Activated CD8-positive, alpha-beta T cell treated with anti-CD3 and anti-CD28 coated beads, Interleukin-2, amount 10 ng/mL, durations not matched to agents 7 days and 5 days (primary cell): ENCODE data around the gene GET3. TPM values are rescaled to one million over a fixed set of nuclear protein-coding genes. Genes with fewer than 3 reads are reported as not detected.
"Not testable (repeated sequence)": the region's sequence is repeated elsewhere in the genome, so short reads cannot be mapped to it uniquely, and the experiment has no call there.

ENCODE experiments used
- ATAC-seq: fragments of 150-1000 bp; cut with Tn5 transposase; one replicate; pipeline ENCODE4 v1.10.0; 2021; ENCODE audit warnings: moderate library complexity
- CTCF ChIA-PET: fragments of 350-600 bp; sonication (Branson Sonifier 250); formaldehyde crosslinking; loops from one replicate; lab custom pipeline; 2021; ENCODE audit warnings: antibody characterized with exemption; lab: Charles Lee
- POLR2A ChIA-PET: fragments of 350-600 bp; sonication (Branson Sonifier 250); formaldehyde crosslinking; loops from one replicate; lab custom pipeline; 2021; ENCODE audit warnings: antibody characterized with exemption; lab: Charles Lee
- DNase-seq: peaks from one replicate; pipeline ENCODE4 v3.0.0-alpha.2; 2020
- H3K27ac Mint-ChIP-seq: one replicate; pipeline ENCODE4 v1.8.0; 2021; ENCODE audit warnings: mild to moderate bottlenecking, mixed read lengths
- H3K27me3 Mint-ChIP-seq: one replicate; pipeline ENCODE4 v1.8.0; 2021; ENCODE audit warnings: low read depth, mixed read lengths
- H3K36me3 Mint-ChIP-seq: one replicate; pipeline ENCODE4 v1.8.0; 2021; ENCODE audit warnings: low read depth, mixed read lengths
- H3K4me1 Mint-ChIP-seq: one replicate; pipeline ENCODE4 v1.8.0; 2021; ENCODE audit warnings: low read depth, mixed read lengths
- H3K4me3 Mint-ChIP-seq: one replicate; pipeline ENCODE4 v1.8.0; 2021; ENCODE audit warnings: mild to moderate bottlenecking, mixed read lengths
- H3K9me3 Mint-ChIP-seq: one replicate; pipeline ENCODE4 v1.8.0; 2022; ENCODE audit warnings: mixed read lengths; ENCODE audit not compliant: insufficient read depth
- microRNA-seq: library from miRNA; unstranded; fragments of <30 nt; microRNA quantifications from one replicate; pipeline ENCODE4 v1.2.0, GENCODE V29; 2022
- total RNA-seq, 2 experiments: library from RNA; stranded (reverse); gene quantifications; one replicate each; pipeline ENCODE4 v1.2.3, GENCODE V29; 2021

The GET3 gene
- total RNA-seq, 2 experiments from 2014 or later = 66.8 to 71.5 TPM

GRCh38 chr19:12793290-12794195, 56.2 kb downstream of the GET3 start:
- peaks cover 42% of the 10 kb centered on the region for H3K4me1 Mint-ChIP-seq
- CTCF ChIA-PET = interaction anchor here (0.6 to 11.4 kb wide), 9 partner anchors 11 to 79 kb away, joined by 3 to 390 read pairs (median 4); partner anchors contain the start of genes HOOK2 and TRIR
- peak overlapping the region; percentile 92 for H3K4me3 Mint-ChIP-seq

GRCh38 chr19:12794196-12794941, 57.1 kb downstream of the GET3 start:
- Mint-ChIP-seq H3K36me3 (peaks cover 17% of the 10 kb centered on the region), H3K4me1 (peaks cover 34% of the 10 kb centered on the region), H3K4me3 (peak overlapping the region; percentile 65), H3K27ac (peak overlapping the region; percentile 93), H3K9me3 (no peaks in the 10 kb centered on the region), H3K27me3 (no peaks in the 10 kb centered on the region)
- no peak for ATAC-seq
- ChIA-PET CTCF (interaction anchor here (1.1 to 11.4 kb wide), 5 partner anchors 11 to 61 kb away, joined by 4 to 390 read pairs (median 25); partner anchors contain the start of gene HOOK2), POLR2A (interaction anchor here (1.2 to 8.4 kb wide), 5 partner anchors 18 to 113 kb away, joined by 4 to 380 read pairs (median 5); partner anchors contain the start of genes GET3, HOOK2 and TRIR)
- DNase-seq = no peak

More at GRCh38 chr19:12793290-12794195, 56.2 kb downstream of the GET3 start:
- Mint-ChIP-seq H3K27ac (peak overlapping the region; percentile 97), H3K9me3 (no peaks in the 10 kb centered on the region), H3K27me3 (no peaks in the 10 kb centered on the region), H3K36me3 (peaks cover 15% of the 10 kb centered on the region)
- POLR2A ChIA-PET = interaction anchor here (0.6 to 8.4 kb wide), 13 partner anchors 8 to 1412 kb away, joined by 3 to 380 read pairs (median 5); partner anchors contain the start of genes ELOF1, GET3, HOOK2 and PRDX2
- peak; percentile 92 for DNase-seq
- peak; percentile 34 for ATAC-seq

- H3K27me3 Mint-ChIP-seq = no peaks in the 10 kb centered on the region
- no peaks in the 10 kb centered on the region for H3K9me3 Mint-ChIP-seq
- peak overlapping the region; percentile 93 for H3K27ac Mint-ChIP-seq
- ChIA-PET CTCF (interaction anchor here (1.1 to 11.4 kb wide), 12 partner anchors 12 to 872 kb away, joined by 3 to 390 read pairs (median 15); partner anchors contain the start of genes HOOK2 and RNASEH2A), POLR2A (interaction anchor here (1.3 to 8.4 kb wide), 4 partner anchors 19 to 114 kb away, joined by 3 to 380 read pairs (median 4); partner anchors contain the start of gene HOOK2)
- ATAC-seq (no peak), DNase-seq (no peak)
- H3K36me3 Mint-ChIP-seq = peaks cover 21% of the 10 kb centered on the region
- H3K4me1 Mint-ChIP-seq = peaks cover 39% of the 10 kb centered on the region
- peak overlapping the region; percentile 65 for H3K4me3 Mint-ChIP-seq
Observed at GRCh38 chr19:12794971-12795381, 57.7 kb downstream of the GET3 start.

DNA sequence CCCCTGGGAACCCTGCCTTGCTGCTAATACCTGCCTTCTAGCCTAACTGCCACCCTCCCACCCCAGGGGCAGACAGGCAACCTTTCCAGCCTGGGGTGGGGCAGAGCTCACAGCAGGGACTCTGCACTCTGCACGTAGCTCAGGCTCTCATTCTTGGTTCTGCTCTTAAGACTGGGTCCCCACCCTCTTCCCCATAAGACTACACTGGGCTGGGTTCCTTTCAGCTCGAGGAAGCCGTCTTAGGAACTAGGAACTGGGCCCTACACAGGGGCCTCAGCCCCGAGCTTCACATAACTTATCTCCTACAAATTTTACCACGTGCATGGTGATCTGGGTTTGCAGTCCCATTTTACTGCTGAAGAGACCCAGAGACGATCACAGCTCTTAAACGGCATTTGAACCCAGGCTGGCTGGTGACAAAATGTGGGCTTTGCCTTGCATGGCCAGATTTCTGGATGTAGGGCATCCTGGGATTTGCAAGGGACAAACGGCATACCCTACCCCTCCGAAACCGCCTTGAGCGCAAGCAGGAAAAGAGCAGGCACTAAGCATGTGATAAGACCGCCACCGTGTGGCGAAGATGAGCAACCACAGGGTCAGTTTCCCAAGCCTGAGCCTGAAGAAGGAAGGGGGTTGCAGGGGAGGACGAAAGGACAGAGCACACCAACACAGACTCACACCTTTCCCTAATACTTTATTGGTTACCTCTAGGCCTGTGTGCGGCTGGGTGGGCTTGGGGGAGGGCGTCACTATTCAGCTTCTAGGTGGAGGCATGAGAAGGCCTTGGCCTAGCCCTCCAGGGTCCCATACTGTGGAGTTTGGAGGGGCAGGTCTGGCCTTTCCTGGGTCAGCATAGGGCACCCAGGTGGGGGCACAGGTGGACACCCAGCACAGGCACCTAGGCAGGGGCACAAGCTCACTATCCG, 59.1 kb downstream of the GET3 start:
- ATAC-seq (no peak), DNase-seq (peak; percentile 84)
- H3K36me3 Mint-ChIP-seq = peaks cover 21% of the 10 kb centered on the region
- no peaks in the 10 kb centered on the region for H3K27me3 Mint-ChIP-seq
- H3K9me3 Mint-ChIP-seq = no peaks in the 10 kb centered on the region
- ChIA-PET POLR2A (interaction anchor here (0.7 to 8.4 kb wide), 8 partner anchors 11 to 100 kb away, joined by 3 to 380 read pairs (median 4); partner anchors contain the start of genes FBXW9 and HOOK2), CTCF (interaction anchor here (0.6 to 11.4 kb wide), 32 partner anchors 9 to 873 kb away, joined by 3 to 390 read pairs (median 4); partner anchors contain the start of genes DNASE2, FBXW9, GET3 and HOOK2)
- H3K27ac Mint-ChIP-seq = peak overlapping the region; percentile 82
- peak overlapping the region; percentile 63 for H3K4me3 Mint-ChIP-seq
- peaks cover 39% of the 10 kb centered on the region for H3K4me1 Mint-ChIP-seq

- ChIA-PET CTCF (interaction anchor here (1.0 to 11.4 kb wide), 9 partner anchors 21 to 77 kb away, joined by 4 to 390 read pairs (median 12); partner anchors contain the start of gene HOOK2), POLR2A (interaction anchor here (8.4 kb wide), 1 partner anchor 21 kb away, joined by 380 read pairs; the partner anchor contains the start of gene HOOK2)
- DNase-seq (no peak), ATAC-seq (no peak)
- H3K4me3 Mint-ChIP-seq = no peak overlapping the region
- H3K27me3 Mint-ChIP-seq = no peaks in the 10 kb centered on the region
- H3K27ac Mint-ChIP-seq = no peak overlapping the region
- H3K36me3 Mint-ChIP-seq = peaks cover 18% of the 10 kb centered on the region
- H3K9me3 Mint-ChIP-seq = no peaks in the 10 kb centered on the region
- peaks cover 41% of the 10 kb centered on the region for H3K4me1 Mint-ChIP-seq
Observed at GRCh38 chr19:12797141-12797587, 59.9 kb downstream of the GET3 start.

GRCh38 chr19:12797607-12798006, 60.3 kb downstream of the GET3 start:
- not testable (repeated sequence) for H3K4me3 Mint-ChIP-seq, H3K27me3 Mint-ChIP-seq, H3K9me3 Mint-ChIP-seq, H3K27ac Mint-ChIP-seq, ATAC-seq, DNase-seq
- H3K4me1 Mint-ChIP-seq = peaks cover 45% of the 10 kb centered on the region
- peaks cover 15% of the 10 kb centered on the region for H3K36me3 Mint-ChIP-seq
- ChIA-PET POLR2A (interaction anchor here (8.4 kb wide), 1 partner anchor 21 kb away, joined by 380 read pairs; the partner anchor contains the start of gene HOOK2), CTCF (interaction anchor here (1.0 to 11.4 kb wide), 3 partner anchors 22 to 64 kb away, joined by 4 to 390 read pairs (median 383); partner anchors contain the start of gene HOOK2)

Small RNAs within 50 kb of the gene (microRNA-seq; reads per million reads assigned to microRNA genes)
- not detected for gene MIR5684

Other genes starting within 250 kb of the GET3 start
- gene ZNF564, start 186.0 kb upstream of the GET3 start, total RNA-seq = 10 to 100 TPM; 10.3 to 10.5 TPM
- gene ZNF490, start 126.7 kb upstream of the GET3 start, total RNA-seq = 10 to 100 TPM; 16.2 to 16.5 TPM
- 10 to 100 TPM; 26.6 to 29.4 TPM for gene ZNF791, start 126.6 kb upstream of the GET3 start, total RNA-seq
- gene MAN2B1, start 70.8 kb upstream of the GET3 start, total RNA-seq = 100 to 1,000 TPM in 1 of 2 experiments, 10 to 100 TPM in 1; 95.5 to 102 TPM
- gene WDR83, start 70.7 kb upstream of the GET3 start, total RNA-seq = 10 to 100 TPM; 16.4 to 19.4 TPM
- 100 to 1,000 TPM; 109 to 121 TPM for gene DHPS, start 55.6 kb upstream of the GET3 start, total RNA-seq
- not detected for gene GNG14, start 49.5 kb upstream of the GET3 start, total RNA-seq
- gene FBXW9, start 40.9 kb upstream of the GET3 start, total RNA-seq = 1 to 10 TPM; 6.0 to 6.1 TPM
- gene TNPO2, start 13.6 kb upstream of the GET3 start, total RNA-seq = 10 to 100 TPM; 84.3 to 93.1 TPM
- gene TRIR, start 2.8 kb upstream of the GET3 start, total RNA-seq = 100 to 1,000 TPM; 206 to 228 TPM
- gene BEST2, start 14.3 kb downstream of the GET3 start, total RNA-seq = not detected
- 10 to 100 TPM; 14.4 to 16.9 TPM for gene HOOK2, start 38.1 kb downstream of the GET3 start, total RNA-seq
- gene JUNB, start 54.0 kb downstream of the GET3 start, total RNA-seq = 10 to 100 TPM; 90.4 to 92.9 TPM
- gene PRDX2, start 64.3 kb downstream of the GET3 start, total RNA-seq = 100 to 1,000 TPM; 250 to 267 TPM
- gene THSD8, start 64.6 kb downstream of the GET3 start, total RNA-seq = 10 to 100 TPM; 17.7 to 30.9 TPM
- gene RNASEH2A, start 69.1 kb downstream of the GET3 start, total RNA-seq = 10 to 100 TPM; 49.2 to 64.0 TPM
- not detected for gene RTBDN, start 97.1 kb downstream of the GET3 start, total RNA-seq
- gene MAST1, start 101.0 kb downstream of the GET3 start, total RNA-seq = 1 to 10 TPM in 1 of 2 experiments, under 1 TPM in 1; 0.89 to 1.3 TPM
- 10 to 100 TPM; 26.1 to 27.4 TPM for gene DNASE2, start 144.0 kb downstream of the GET3 start, total RNA-seq
- gene KLF1, start 149.7 kb downstream of the GET3 start, total RNA-seq = under 1 TPM in 1 of 2 experiments, not detected in 1; 0.21 TPM
- 10 to 100 TPM; 39.5 to 42.5 TPM for gene GCDH, start 153.7 kb downstream of the GET3 start, total RNA-seq
- 1 to 10 TPM; 3.4 to 3.9 TPM for gene SYCE2, start 181.8 kb downstream of the GET3 start, total RNA-seq
- 100 to 1,000 TPM in 1 of 2 experiments, 10 to 100 TPM in 1; 98.8 to 106 TPM for gene FARSA, start 196.2 kb downstream of the GET3 start, total RNA-seq
- gene CALR, start 201.1 kb downstream of the GET3 start, total RNA-seq = 100 to 1,000 TPM; 875 to 886 TPM
- 100 to 1,000 TPM; 138 to 140 TPM for gene RAD23A, start 208.4 kb downstream of the GET3 start, total RNA-seq
- 10 to 100 TPM; 23.4 to 25.4 TPM for gene GADD45GIP1, start 219.7 kb downstream of the GET3 start, total RNA-seq
- under 1 TPM; 0.21 to 0.34 TPM for gene DAND5, start 232.1 kb downstream of the GET3 start, total RNA-seq